Smooth muscle cell of the brain vasculature (primary cell): ENCODE data around the gene ADAMTS7.
"Not testable (repeated sequence)": the region's sequence is repeated elsewhere in the genome, so short reads cannot be mapped to it uniquely, and the experiment has no call there.

Experiments used
- DNase-seq: peaks from one replicate; pipeline ENCODE4 v3.0.0-alpha.2; 2012; ENCODE audit warnings: low read depth, low spot score

Gene ADAMTS7

GRCh38 chr15:78779975-78780374 is 31.3 kb downstream of the ADAMTS7 start:
- not testable (repeated sequence) for DNase-seq

GRCh38 chr15:78779176-78779785 is 32.0 kb downstream of the ADAMTS7 start:
- DNase-seq, result not testable (repeated sequence)

DNA sequence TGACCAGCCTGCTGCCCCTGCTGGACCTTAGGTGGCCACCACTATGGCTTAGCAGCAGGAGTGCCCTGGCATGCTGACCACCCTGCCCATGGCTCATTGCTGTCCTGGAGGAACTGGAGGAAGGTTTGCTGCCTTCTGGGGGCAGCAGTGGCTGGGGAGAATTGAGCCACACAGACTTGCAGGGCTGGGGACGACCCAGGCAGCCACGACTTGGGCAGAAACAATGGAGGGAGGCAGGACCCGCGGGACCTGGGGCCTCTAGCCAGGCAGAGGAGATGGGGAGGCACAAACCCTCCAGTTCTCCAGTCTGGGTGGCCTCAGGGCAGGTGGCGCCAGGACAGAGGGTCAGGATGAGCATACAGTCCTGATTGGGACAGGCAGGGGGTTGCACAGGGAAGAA is 32.8 kb downstream of the ADAMTS7 start:
- DNase-seq, result no peak

DNA sequence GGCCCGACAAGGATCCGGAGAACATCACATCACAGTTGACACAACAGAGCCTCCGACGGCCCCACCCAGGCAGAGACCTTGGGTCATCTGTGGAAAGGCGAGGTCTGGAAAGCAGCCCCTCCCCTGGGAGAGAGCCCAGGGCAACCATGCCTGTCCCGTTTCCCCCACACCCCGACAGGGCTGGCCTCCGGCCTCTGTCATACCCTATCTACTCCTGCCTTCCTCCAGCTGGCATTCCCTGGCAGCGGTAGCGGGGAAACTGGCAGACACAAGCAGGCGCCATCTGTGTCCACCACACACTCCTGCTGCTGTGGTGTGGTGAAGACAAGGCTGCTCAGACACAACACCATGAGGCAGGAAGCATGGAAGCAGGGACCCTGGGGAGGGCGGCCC is 33.3 kb downstream of the ADAMTS7 start:
- DNase-seq, result not testable (repeated sequence)

DNA sequence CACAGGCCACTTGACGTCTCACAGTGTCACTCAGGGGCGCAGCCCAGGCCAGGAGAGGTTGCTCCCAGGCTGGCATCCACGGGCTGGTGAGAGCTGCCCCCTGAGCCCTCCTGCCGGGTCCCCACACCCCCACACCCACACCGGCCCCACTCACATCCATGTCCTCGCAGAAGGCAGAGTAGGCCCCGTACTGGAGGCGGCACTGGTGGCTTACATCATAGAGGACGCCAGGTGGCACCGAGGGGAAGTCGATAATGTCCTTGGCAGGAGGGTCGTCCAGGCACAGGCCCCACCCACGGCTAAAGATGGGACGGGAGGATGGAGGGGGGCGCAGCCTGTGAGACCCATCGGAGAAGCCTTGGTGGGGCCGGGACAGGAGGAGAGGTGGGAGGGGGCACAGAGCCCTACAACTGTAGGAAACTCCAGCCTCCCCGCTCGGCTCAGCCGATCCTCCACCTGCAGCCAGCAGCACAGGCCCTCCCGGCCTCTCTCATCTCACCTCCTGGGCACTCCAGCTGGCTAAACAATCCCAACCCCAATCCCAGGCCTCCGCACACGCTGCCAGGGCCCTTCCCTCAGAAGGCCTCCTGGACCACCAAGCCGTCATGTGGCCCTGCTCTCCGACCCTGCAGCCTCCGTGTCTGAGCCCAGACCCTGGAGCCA is 33.8 kb downstream of the ADAMTS7 start:
- not testable (repeated sequence) for DNase-seq

GRCh38 chr15:78776046-78776925 is 35.0 kb downstream of the ADAMTS7 start:
- DNase-seq, result not testable (repeated sequence)

- no peak for DNase-seq
Measured at GRCh38 chr15:78775472-78775871, 35.8 kb downstream of the ADAMTS7 start.

GRCh38 chr15:78774451-78774990 is 36.7 kb downstream of the ADAMTS7 start:
- DNase-seq, result not testable (repeated sequence)

DNA sequence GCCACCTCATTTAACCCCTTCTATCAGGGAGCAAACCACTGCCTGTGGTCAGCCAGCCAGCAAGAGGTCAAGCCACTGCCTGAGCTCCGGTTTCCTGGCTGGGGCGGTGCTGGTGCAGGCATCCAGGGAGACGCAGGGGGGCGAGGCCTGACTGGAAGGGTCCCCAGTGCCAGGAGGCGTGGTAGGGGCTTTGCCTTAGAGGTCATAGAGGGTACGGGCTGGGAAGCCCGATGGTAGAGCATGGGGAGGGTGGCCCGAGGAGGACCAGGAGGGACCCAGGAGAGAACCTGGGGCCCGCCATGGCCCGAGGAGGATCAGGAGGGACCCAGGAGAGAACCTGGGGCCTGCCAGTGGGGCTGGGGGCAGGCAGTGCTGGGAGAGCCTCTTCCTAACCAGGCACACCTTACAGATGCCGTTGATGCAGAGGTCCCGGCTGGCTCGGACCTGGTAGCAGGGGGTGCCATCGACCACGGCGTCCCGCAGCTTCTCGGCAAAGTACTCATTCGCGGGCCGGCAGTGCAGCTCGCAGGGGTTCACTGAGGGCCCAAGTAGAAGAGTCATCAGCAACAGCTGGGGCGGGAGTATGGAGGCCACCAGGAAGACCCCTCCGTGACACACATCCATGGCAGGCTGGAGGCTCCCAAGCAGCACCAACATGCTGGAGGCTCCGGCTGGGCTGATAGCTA is 37.4 kb downstream of the ADAMTS7 start:
- DNase-seq, result not testable (repeated sequence)

GRCh38 chr15:78772738-78773137 is 38.5 kb downstream of the ADAMTS7 start:
- no peak for DNase-seq

- DNase-seq, result not testable (repeated sequence)
Measured at GRCh38 chr15:78771436-78772000, 39.7 kb downstream of the ADAMTS7 start.

GRCh38 chr15:78771020-78771419 is 40.2 kb downstream of the ADAMTS7 start:
- not testable (repeated sequence) for DNase-seq

DNA sequence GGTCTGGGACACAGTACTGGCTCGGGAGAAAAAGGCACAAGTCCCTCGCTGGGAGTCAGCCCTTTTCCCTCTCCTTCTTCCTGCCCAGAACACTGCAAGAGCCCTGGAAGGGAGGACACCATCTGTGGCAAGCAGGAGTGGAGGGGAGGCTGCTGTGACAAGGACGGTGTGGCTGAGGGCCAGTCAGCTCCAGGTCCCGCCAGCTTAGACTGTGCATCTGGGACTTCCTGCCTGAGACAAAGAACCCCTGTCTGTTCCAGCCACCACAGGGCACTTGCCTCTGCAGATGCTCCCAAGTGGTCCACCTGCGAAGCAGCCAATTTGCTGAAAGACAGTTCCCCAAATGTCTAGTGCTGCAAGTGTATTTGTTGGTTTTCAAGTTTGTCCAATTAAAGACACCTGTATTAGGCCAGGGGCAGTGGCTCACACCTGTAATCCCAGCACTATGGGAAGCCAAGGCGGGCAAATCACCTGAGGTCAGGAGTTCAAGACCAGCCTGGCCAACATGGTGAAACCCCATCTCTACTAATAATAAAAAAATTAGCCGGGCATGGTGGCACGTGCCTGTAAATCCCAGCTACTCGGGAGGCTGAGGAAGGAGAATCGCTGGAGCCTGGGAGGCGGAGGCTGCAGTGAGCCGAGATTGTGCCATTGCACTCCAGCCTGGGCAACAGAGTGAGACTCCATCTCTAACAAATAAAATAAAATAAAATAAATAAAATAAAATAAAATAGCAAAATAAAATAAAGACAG is 41.6 kb downstream of the ADAMTS7 start:
- DNase-seq, result not testable (repeated sequence)

DNA sequence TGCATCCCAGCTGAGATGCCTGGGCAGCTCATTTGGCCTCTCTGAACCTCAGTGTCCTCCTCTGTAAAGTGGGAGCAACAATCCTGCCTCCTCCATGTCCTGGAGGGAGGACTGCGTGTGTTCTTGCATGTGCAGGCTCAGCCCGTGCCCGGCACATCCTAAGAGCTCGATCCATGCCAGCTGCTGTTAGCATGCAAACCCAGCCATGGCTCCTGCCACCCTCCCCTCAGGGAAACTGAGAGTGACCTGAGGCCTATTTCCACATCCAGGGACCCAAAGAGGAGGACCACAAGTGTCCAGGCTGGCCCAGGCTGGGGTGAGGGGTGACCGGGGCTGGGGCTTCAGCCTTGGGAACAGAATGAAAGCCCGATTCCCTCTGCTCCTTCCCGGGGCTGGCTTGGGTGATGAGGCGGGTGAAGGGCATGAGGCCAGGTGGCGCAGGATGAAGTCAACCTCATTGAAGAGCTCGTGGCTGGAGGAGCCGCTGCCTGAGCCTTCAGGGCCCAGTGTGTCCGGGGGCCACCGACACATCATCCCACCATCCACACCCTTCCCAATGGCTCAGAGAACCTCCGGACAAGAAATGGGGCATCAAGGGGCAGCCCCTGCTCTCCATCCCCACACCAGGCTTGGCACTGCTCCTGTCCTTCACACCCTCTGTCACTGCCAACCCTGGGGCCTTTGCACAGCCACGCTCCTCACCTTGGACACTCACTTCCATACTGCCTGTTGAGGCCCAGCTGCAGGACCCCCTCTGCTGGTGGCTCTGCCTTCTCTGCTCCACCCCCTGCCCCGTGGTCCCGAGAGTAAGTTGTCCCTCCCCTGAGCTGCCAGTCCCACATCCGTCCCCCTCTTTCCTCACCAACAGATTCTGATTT is 42.5 kb downstream of the ADAMTS7 start:
- DNase-seq, result no peak

DNA sequence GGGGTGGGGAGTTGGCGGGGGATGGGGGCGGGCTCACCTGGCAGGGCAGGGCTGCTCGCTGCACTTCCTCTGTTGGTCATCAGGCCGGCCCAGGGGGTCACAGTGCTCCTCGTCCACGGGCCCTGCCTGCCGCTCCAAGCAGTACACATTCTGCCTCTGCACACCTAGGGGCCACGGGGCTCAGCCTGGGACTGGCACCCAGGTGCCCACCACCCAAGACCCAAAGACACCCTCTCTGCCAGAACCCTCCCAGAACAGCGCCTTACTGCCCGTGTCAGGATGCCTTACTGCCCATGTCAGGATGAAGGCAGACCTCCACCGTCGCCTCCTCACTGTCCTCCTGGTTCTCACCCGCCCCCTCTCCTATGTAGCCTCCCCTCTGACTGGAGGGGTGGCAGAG is 43.2 kb downstream of the ADAMTS7 start:
- DNase-seq, result no peak

DNA sequence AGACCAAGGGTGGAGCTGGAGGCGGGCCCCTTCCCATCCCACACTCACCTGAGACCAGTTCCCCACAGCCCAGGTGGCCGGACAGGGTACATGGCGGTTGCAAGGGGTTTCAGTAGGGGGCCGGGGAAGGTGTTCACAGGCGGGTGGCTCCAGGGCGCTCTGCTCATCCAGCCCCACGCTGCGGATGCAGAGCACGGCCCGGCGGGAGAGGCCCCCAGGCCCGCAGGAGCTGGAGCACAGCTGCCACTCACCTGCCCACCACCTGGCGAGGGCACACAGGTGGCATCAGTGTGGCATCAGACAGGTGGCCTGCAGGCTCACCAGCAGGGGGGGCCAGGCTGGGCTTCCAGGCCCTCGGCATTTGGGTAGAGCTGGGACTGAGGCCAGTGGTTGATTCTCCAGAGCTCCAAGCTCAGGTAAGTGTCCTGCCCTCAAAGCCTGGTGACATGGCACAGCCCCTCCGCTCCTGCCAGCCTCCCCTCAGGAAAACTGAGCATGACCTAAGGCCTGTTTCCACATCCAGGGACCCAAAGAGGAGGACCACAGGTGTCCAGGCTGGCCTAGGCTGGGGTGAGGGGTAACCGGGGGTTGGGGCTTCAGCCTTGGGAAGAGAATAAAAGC is 43.8 kb downstream of the ADAMTS7 start:
- no peak for DNase-seq

DNA sequence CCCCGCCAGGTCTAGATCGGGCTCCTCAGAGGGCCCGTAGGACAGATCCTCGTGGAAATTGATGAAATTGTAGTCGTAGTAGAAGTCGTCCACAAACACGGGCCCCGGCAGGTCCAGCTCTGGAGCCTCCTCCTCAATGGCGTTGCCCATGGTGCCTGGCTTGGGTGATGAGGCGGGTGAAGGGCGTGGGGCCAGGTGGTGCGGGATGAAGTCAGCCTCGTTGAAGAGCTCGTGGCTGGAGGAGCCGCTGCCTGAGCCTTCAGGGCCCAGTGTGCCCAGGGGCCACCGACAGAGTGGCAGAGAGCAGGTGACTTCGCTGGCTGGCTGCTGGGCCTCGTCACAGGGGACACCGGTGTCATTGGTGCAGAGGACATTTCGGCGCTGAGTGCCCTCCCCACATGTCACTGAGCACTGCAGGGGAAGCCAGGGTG is 44.6 kb downstream of the ADAMTS7 start:
- not testable (repeated sequence) for DNase-seq

GRCh38 chr15:78766041-78766440 is 45.2 kb downstream of the ADAMTS7 start:
- no peak for DNase-seq
